ENCODE results near the gene ZNF598.

The ZNF598 gene

DNA sequence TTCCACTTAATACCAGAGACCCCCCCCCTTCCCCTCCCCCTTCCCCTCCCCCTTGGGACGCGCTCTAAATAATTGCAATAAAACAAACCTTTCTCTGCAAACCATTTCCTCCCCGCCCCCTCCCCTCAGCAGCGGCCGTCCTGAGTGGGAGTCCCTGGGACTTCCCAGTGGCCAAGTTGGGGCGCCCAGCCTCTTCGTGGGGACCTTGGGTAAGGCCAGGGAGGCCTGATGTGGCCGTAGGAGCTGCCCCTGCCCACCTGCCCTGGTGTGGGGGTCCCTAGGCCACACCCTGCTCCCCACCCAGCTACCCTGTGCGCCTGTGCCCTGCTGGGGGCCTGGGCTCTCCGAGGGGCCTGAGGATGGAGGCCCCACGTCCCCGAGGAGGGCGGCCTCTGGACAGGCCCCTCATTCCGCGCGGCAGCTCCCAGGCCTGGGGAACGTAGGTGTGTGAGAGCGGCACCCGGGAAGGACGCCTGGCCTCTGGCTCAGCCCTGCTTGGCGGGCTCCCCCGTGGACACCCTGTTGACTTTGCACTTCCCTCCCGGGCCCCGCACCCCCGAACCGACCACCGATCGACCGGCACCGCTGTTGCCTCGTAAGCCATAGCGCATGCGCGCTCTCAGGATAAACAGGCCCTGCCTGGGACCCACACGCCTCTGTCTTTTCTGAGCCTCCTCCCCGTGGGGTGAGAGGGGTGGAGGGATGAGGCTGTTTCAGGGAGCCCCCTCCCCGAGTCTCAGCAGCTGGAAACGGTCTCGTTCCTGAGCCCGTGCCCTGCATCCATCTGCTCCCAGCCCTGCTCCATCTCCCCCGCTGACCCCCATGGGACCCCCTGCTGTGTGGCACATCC is 29.0 kb upstream of the ZNF598 start (continued):
- TF ChIP-seq, protein P1, sequence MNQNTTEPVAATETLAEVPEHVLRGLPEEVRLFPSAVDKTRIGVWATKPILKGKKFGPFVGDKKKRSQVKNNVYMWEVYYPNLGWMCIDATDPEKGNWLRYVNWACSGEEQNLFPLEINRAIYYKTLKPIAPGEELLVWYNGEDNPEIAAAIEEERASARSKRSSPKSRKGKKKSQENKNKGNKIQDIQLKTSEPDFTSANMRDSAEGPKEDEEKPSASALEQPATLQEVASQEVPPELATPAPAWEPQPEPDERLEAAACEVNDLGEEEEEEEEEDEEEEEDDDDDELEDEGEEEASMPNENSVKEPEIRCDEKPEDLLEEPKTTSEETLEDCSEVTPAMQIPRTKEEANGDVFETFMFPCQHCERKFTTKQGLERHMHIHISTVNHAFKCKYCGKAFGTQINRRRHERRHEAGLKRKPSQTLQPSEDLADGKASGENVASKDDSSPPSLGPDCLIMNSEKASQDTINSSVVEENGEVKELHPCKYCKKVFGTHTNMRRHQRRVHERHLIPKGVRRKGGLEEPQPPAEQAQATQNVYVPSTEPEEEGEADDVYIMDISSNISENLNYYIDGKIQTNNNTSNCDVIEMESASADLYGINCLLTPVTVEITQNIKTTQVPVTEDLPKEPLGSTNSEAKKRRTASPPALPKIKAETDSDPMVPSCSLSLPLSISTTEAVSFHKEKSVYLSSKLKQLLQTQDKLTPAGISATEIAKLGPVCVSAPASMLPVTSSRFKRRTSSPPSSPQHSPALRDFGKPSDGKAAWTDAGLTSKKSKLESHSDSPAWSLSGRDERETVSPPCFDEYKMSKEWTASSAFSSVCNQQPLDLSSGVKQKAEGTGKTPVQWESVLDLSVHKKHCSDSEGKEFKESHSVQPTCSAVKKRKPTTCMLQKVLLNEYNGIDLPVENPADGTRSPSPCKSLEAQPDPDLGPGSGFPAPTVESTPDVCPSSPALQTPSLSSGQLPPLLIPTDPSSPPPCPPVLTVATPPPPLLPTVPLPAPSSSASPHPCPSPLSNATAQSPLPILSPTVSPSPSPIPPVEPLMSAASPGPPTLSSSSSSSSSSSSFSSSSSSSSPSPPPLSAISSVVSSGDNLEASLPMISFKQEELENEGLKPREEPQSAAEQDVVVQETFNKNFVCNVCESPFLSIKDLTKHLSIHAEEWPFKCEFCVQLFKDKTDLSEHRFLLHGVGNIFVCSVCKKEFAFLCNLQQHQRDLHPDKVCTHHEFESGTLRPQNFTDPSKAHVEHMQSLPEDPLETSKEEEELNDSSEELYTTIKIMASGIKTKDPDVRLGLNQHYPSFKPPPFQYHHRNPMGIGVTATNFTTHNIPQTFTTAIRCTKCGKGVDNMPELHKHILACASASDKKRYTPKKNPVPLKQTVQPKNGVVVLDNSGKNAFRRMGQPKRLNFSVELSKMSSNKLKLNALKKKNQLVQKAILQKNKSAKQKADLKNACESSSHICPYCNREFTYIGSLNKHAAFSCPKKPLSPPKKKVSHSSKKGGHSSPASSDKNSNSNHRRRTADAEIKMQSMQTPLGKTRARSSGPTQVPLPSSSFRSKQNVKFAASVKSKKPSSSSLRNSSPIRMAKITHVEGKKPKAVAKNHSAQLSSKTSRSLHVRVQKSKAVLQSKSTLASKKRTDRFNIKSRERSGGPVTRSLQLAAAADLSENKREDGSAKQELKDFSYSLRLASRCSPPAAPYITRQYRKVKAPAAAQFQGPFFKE (tag by site-specific recombination; IDR thresholded peaks at IDR 0.05; ENCODE audit: borderline replicate concordance): no peak
- TF ChIP-seq ZBTB8A (tag by site-specific recombination; IDR thresholded peaks at IDR 0.05): no peak
- TF ChIP-seq, protein P2, sequence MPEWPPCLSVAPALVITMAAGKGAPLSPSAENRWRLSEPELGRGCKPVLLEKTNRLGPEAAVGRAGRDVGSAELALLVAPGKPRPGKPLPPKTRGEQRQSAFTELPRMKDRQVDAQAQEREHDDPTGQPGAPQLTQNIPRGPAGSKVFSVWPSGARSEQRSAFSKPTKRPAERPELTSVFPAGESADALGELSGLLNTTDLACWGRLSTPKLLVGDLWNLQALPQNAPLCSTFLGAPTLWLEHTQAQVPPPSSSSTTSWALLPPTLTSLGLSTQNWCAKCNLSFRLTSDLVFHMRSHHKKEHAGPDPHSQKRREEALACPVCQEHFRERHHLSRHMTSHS (tag by site-specific recombination; IDR thresholded peaks at IDR 0.05): no peak
- TF ChIP-seq, protein P3, sequence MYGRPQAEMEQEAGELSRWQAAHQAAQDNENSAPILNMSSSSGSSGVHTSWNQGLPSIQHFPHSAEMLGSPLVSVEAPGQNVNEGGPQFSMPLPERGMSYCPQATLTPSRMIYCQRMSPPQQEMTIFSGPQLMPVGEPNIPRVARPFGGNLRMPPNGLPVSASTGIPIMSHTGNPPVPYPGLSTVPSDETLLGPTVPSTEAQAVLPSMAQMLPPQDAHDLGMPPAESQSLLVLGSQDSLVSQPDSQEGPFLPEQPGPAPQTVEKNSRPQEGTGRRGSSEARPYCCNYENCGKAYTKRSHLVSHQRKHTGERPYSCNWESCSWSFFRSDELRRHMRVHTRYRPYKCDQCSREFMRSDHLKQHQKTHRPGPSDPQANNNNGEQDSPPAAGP (tag by site-specific recombination; IDR thresholded peaks at IDR 0.05): no peak
- TF ChIP-seq ZNF837 (tag by site-specific recombination; IDR thresholded peaks at IDR 0.05): no peak
- TF ChIP-seq ZNF341 (tag by site-specific recombination; IDR thresholded peaks at IDR 0.05; ENCODE audit: low read depth): peak; percentile 77
- TF ChIP-seq, protein P4, sequence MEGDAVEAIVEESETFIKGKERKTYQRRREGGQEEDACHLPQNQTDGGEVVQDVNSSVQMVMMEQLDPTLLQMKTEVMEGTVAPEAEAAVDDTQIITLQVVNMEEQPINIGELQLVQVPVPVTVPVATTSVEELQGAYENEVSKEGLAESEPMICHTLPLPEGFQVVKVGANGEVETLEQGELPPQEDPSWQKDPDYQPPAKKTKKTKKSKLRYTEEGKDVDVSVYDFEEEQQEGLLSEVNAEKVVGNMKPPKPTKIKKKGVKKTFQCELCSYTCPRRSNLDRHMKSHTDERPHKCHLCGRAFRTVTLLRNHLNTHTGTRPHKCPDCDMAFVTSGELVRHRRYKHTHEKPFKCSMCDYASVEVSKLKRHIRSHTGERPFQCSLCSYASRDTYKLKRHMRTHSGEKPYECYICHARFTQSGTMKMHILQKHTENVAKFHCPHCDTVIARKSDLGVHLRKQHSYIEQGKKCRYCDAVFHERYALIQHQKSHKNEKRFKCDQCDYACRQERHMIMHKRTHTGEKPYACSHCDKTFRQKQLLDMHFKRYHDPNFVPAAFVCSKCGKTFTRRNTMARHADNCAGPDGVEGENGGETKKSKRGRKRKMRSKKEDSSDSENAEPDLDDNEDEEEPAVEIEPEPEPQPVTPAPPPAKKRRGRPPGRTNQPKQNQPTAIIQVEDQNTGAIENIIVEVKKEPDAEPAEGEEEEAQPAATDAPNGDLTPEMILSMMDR (tag by site-specific recombination; IDR thresholded peaks at IDR 0.05): no peak
- TF ChIP-seq ZNF521 (tag by site-specific recombination; IDR thresholded peaks at IDR 0.05): no peak
- no peak for TF ChIP-seq ZNF155 (tag by site-specific recombination; IDR thresholded peaks at IDR 0.05)

DNA sequence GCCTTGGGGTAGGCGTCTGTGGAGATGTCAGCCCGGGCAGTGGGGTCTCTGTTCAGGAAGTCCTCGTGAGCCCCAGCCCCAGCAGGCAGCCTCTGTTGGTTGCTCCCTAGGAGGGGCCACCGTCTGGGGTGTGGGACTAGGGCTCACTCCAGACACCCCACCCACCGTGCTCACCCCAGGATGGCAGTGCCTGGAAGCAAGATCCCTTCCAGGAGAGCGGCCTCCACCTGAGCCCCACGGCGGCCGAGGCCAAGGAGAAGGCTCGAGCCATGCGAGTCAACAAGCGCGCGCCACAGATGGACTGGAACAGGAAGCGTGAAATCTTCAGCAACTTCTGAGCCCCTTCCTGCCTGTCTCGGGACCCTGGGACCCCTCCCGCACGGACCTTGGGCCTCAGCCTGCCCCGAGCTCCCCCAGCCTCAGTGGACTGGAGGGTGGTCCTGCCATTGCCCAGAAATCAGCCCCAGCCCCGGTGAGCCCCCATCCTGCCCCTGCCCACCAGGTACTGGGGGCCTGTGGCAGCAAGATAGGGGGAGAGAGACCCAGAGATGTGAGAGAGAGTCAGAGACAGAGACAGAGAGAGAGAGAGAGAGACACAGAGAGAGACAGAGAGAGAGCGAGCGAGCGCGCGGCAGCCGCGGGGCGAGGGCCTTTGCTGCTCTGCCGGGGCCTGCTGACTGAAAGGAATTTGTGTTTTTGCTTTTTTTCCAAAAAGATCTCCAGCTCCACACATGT is 28.2 kb upstream of the ZNF598 start:
- CTCF ChIA-PET: interaction anchor here (0.7 to 1.0 kb wide), 2 partner anchors 34 to 103 kb away, joined by 3 read pairs; no protein-coding TSS in a partner anchor
- no peak overlapping the region for H3K4me3 ChIP-seq (ENCODE audit: low read depth, low read length)
- no peak overlapping the region for H3K27ac ChIP-seq (ENCODE audit: extremely low read depth, low read depth, low read length)
- TF ChIP-seq, protein P5, sequence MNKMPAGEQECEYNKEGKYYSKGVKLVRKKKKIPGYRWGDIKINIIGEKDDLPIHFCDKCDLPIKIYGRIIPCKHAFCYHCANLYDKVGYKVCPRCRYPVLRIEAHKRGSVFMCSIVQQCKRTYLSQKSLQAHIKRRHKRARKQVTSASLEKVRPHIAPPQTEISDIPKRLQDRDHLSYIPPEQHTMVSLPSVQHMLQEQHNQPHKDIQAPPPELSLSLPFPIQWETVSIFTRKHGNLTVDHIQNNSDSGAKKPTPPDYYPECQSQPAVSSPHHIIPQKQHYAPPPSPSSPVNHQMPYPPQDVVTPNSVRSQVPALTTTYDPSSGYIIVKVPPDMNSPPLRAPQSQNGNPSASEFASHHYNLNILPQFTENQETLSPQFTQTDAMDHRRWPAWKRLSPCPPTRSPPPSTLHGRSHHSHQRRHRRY (tag by site-specific recombination; IDR thresholded peaks at IDR 0.05): no peak
- TF ChIP-seq GLIS1 (tag by site-specific recombination; IDR thresholded peaks at IDR 0.05) (peak; percentile 19; the same call in 1 of the 2 replicates), ZNF596 (tag by site-specific recombination; IDR thresholded peaks at IDR 0.05) (peak; percentile 94), ZIC2 (tag by site-specific recombination; IDR thresholded peaks at IDR 0.05) (peak; percentile 89), ZEB2 (tag by site-specific recombination; IDR thresholded peaks at IDR 0.05) (no peak), KLF16 (tag by site-specific recombination; IDR thresholded peaks at IDR 0.05) (no peak)
- no peaks in the 10 kb centered on the region for H3K9me3 ChIP-seq (ENCODE audit: control insufficient read depth, insufficient read depth, low read depth, low read length)
- H3K4me1 ChIP-seq (ENCODE audit: control insufficient read depth, insufficient read depth, low read length): peaks cover 4% of the 10 kb centered on the region; the same call in 1 of the 2 replicates
- H3K36me3 ChIP-seq (ENCODE audit: control insufficient read depth in 2 of 2, insufficient read depth in 1 of 2, low read length in 2 of 2): peaks cover 0 to 12% of the 10 kb centered on the region in 2 experiments; a peak in 2 of 3 replicates
- POLR2A ChIA-PET: interaction anchor here (1.3 to 2.4 kb wide), 2 partner anchors 10 kb away, joined by 4 to 6 read pairs; partner anchors contain the start of genes NTHL1 and TSC2
